ENCODE data around the gene PDF. TPM values are rescaled to one million over a fixed set of nuclear protein-coding genes. Genes with fewer than 3 reads are reported as not detected.

The PDF gene
- total and polyA plus RNA-seq, 2 of the 13 experiments (the other 11 are each of a cell fraction or from before 2014, with no cell fraction given) = 12.4 to 48.8 TPM

DNA sequence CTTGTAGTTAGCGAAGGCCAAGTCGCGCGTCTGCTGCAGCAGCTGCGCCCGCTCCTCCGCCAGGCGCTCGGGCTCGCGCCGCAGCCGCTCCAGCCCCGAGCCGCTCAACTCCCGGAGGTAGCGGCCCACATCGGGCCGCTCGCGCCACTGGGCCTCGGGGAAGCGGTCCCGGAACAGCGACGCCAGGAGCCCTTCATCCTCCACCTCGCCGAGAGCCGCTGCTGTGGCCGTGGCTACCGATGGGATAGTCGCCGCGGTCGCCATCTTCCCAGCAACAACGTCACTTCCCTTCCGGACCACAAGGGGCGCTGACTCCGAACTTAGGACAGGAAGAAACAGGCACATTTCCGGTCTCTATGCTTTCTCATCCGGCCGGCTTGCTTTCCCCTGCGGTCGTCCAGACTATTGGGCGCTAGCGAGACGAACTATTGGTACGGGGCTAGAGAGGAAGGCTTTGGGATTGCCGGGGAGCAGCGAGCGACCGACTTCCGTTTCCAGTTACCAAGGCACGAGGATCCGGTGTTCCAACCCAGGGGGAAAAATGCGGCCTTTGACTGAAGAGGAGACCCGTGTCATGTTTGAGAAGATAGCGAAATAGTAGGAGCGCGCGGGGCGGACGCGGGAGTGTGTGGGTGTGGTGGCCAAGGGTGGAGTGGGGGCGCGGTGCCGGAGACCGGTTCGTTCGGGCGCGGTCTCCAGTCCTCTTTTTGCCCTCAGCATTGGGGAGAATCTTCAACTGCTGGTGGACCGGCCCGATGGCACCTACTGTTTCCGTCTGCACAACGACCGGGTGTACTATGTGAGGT is 9.1 kb upstream of the PDF start, which contains the start of the genes COG8 and NIP7 (continued):
- TF ChIP-seq HNRNPLL (IDR thresholded peaks at IDR 0.05; ENCODE audit: low read depth, low read length, poor library complexity, severe bottlenecking) = peak; percentile 80
- TF ChIP-seq, protein P1, sequence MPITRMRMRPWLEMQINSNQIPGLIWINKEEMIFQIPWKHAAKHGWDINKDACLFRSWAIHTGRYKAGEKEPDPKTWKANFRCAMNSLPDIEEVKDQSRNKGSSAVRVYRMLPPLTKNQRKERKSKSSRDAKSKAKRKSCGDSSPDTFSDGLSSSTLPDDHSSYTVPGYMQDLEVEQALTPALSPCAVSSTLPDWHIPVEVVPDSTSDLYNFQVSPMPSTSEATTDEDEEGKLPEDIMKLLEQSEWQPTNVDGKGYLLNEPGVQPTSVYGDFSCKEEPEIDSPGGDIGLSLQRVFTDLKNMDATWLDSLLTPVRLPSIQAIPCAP (CRISPR knock-in tag; IDR thresholded peaks at IDR 0.05; ENCODE audit: low read depth) = 0 out of 2 replicates have a peak, but pooled peaks have one; percentile 47
- TF ChIP-seq REST (IDR thresholded peaks at IDR 0.05; ENCODE audit: borderline replicate concordance in 1 of 2, low read depth in 1 of 2, low read length in 2 of 2) = peak in 1 of 2 experiments; percentile 52; a peak in 1 of 4 replicates
- TF ChIP-seq CEBPB (IDR thresholded peaks at IDR 0.05; ENCODE audit: borderline replicate concordance, low read depth, low read length) = no peak
- TF ChIP-seq ZBTB33 (CRISPR knock-in tag; IDR thresholded peaks at IDR 0.05) = peak; percentile 60
- TF ChIP-seq NFE2L1 (CRISPR knock-in tag; IDR thresholded peaks at IDR 0.05; ENCODE audit: borderline replicate concordance) = no peak
- no peak for TF ChIP-seq ZFP36L2 (CRISPR knock-in tag; IDR thresholded peaks at IDR 0.05)
- TF ChIP-seq ZNF639 (CRISPR knock-in tag; conservative IDR thresholded peaks at IDR 0.05) = peak; percentile 87
- 0 out of 2 replicates have a peak, but pooled peaks have one; percentile 17 for TF ChIP-seq IRX3 (CRISPR knock-in tag; IDR thresholded peaks at IDR 0.05; ENCODE audit: borderline replicate concordance, low read depth)
- TF ChIP-seq ZNF644 (CRISPR knock-in tag; IDR thresholded peaks at IDR 0.05; ENCODE audit: low read depth) = no peak
- TF ChIP-seq, protein P2, sequence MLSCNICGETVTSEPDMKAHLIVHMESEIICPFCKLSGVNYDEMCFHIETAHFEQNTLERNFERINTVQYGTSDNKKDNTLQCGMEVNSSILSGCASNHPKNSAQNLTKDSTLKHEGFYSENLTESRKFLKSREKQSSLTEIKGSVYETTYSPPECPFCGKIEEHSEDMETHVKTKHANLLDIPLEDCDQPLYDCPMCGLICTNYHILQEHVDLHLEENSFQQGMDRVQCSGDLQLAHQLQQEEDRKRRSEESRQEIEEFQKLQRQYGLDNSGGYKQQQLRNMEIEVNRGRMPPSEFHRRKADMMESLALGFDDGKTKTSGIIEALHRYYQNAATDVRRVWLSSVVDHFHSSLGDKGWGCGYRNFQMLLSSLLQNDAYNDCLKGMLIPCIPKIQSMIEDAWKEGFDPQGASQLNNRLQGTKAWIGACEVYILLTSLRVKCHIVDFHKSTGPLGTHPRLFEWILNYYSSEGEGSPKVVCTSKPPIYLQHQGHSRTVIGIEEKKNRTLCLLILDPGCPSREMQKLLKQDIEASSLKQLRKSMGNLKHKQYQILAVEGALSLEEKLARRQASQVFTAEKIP (CRISPR knock-in tag; IDR thresholded peaks at IDR 0.05; ENCODE audit: borderline replicate concordance) = no peak
- peak; percentile 75 for TF ChIP-seq ZNF446 (CRISPR knock-in tag; IDR thresholded peaks at IDR 0.05)
- TF ChIP-seq PHF20 (CRISPR knock-in tag; IDR thresholded peaks at IDR 0.05) = peak; percentile 97
- TF ChIP-seq ZNF577 (CRISPR knock-in tag; IDR thresholded peaks at IDR 0.05; ENCODE audit: borderline replicate concordance, low read depth) = no peak
- no peak for TF ChIP-seq ADNP (CRISPR knock-in tag; IDR thresholded peaks at IDR 0.05)
- TF ChIP-seq KLF11 (CRISPR knock-in tag; IDR thresholded peaks at IDR 0.05) = no peak; the same call in none of the 2 replicates
- TF ChIP-seq POLR2AphosphoS2 (IDR thresholded peaks at IDR 0.05; ENCODE audit: low read depth, low read length) = no peak
- TF ChIP-seq SMARCE1 (IDR thresholded peaks at IDR 0.05; ENCODE audit: borderline replicate concordance) = no peak
- no peak for TF ChIP-seq ATM (IDR thresholded peaks at IDR 0.05; ENCODE audit: borderline replicate concordance)
